ENCODE results near the gene ISL2. TPM values are rescaled to one million over a fixed set of nuclear protein-coding genes. Genes with fewer than 3 reads are reported as not detected.
A peak's percentile ranks its signal among the peaks of the same experiment; 100 is the strongest.

ISL2 gene
- 2.8 and 6.2 TPM in 2 replicates for total RNA-seq (2014; rRNA removed; shearing (Covaris generic))
- total RNA-seq (2022) = 11.8 and 12.7 TPM in 2 replicates
- percentile 54 among the genes with signal in this experiment for Bru-seq, nascent RNA
- BruChase-seq, experiment 1, labeled RNA remaining after a 6-hour chase = percentile 55 among the genes with signal in this experiment
- BruChase-seq, experiment 2, labeled RNA remaining after a 2-hour chase = percentile 58 among the genes with signal in this experiment
- long read RNA-seq, transcript ISL2-201 (6 exons, 1,881 nt) = major isoform, 12 of 33 reads
- long read RNA-seq, partial matches to known transcripts = 8 of 33 reads
- long read RNA-seq, other reads (novel, unspliced or antisense) = 13 of 33 reads

- no peak for TF ChIP-seq CTCF (conservative IDR thresholded peaks at IDR 0.05; ENCODE audit: low read length)
- TF ChIP-seq EZH2phosphoT487 (IDR thresholded peaks at IDR 0.05; ENCODE audit: borderline replicate concordance, low read depth, low read length) = no peak
- BruUV-seq (replicated peaks) = no TSS peak
- no peaks in the 10 kb centered on the region for H3K9me3 ChIP-seq (ENCODE audit: low read length)
- H3K27ac ChIP-seq (ENCODE audit: low read depth, low read length, poor library complexity, severe bottlenecking) = peak within 1 kb of the TSS; percentile 65
- CTCF ChIA-PET (ENCODE audit: unreplicated experiment) = interaction anchor here (0.6 to 0.9 kb wide), 2 partner anchors 18 to 191 kb away, joined by 3 to 7 read pairs; no protein-coding TSS in a partner anchor
- peaks cover 39% of the 10 kb centered on the region for H3K4me1 ChIP-seq (ENCODE audit: insufficient read depth, low read length, poor library complexity, severe bottlenecking)
- peak within 1 kb of the TSS; percentile 95 for H3K4me2 ChIP-seq (ENCODE audit: low read length)
- no peaks in the 10 kb centered on the region for H3K9me2 ChIP-seq (ENCODE audit: insufficient read depth, low read length)
- H3K4me3 ChIP-seq (ENCODE audit: low read depth, low read length, poor library complexity, severe bottlenecking) = peak within 1 kb of the TSS; percentile 77
- POLR2A ChIA-PET = interaction anchor here (0.6 to 1.7 kb wide), 13 partner anchors 9 to 1213 kb away, joined by 3 to 11 read pairs (median 5); partner anchors contain the start of gene ETFA
- H3K79me2 ChIP-seq (ENCODE audit: insufficient read depth, low read depth, low read length) = peaks cover 10% of the 10 kb centered on the region; the same call in 1 of the 2 replicates
- peaks cover 5% of the 10 kb centered on the region; the same call in 1 of the 2 replicates for H4K20me1 ChIP-seq (ENCODE audit: insufficient read depth, low read length)
- H3K36me3 ChIP-seq (ENCODE audit: insufficient read depth, low read length) = peaks cover 9% of the 10 kb centered on the region
- peak; percentile 96 for DNase-seq (ENCODE audit: low spot score)
- H2AFZ ChIP-seq (ENCODE audit: low read length) = peak within 1 kb of the TSS; percentile 89
- intact Hi-C loops (cut with micrococcal nuclease; ENCODE audit: unreplicated experiment) = loop anchor here (1.0 kb wide), 1 partner anchor 25 kb away; the partner anchor contains the start of gene ETFA
Observed at GRCh38 chr15:76336254-76337058, at the start of gene ISL2. ISL2 (plus strand) TSS chr15:76336773; CDS start chr15:76336884, 111 bp downstream.

- H3K4me3 ChIP-seq (ENCODE audit: low read depth, low read length, poor library complexity, severe bottlenecking) = no peak overlapping the region
- no peaks in the 10 kb centered on the region for H3K9me2 ChIP-seq (ENCODE audit: insufficient read depth, low read length)
- no peak for TF ChIP-seq CTCF (conservative IDR thresholded peaks at IDR 0.05; ENCODE audit: low read length)
- TF ChIP-seq EZH2phosphoT487 (IDR thresholded peaks at IDR 0.05; ENCODE audit: borderline replicate concordance, low read depth, low read length) = no peak
- no peaks in the 10 kb centered on the region for H3K9me3 ChIP-seq (ENCODE audit: low read length)
- peaks cover 62% of the 10 kb centered on the region for H3K36me3 ChIP-seq (ENCODE audit: insufficient read depth, low read length)
- no peak for DNase-seq (ENCODE audit: low spot score)
- H3K4me1 ChIP-seq (ENCODE audit: insufficient read depth, low read length, poor library complexity, severe bottlenecking) = peaks cover 3% of the 10 kb centered on the region
- H3K4me2 ChIP-seq (ENCODE audit: low read length) = no peak overlapping the region
- no peak overlapping the region for H3K27ac ChIP-seq (ENCODE audit: low read depth, low read length, poor library complexity, severe bottlenecking)
- BruUV-seq (replicated peaks) = no TSS peak
- intact Hi-C loops (cut with micrococcal nuclease; ENCODE audit: unreplicated experiment) = no loop called here
- ChIA-PET CTCF (ENCODE audit: unreplicated experiment) (interaction anchor here (1.1 kb wide), 1 partner anchor 20 kb away, joined by 3 read pairs; no protein-coding TSS in a partner anchor), POLR2A (interaction anchor here (0.6 to 2.9 kb wide), 2 partner anchors 17 to 551 kb away, joined by 3 to 16 read pairs; no protein-coding TSS in a partner anchor)
- H4K20me1 ChIP-seq (ENCODE audit: insufficient read depth, low read length) = no peaks in the 10 kb centered on the region
- no peak overlapping the region for H2AFZ ChIP-seq (ENCODE audit: low read length)
- peaks cover 12% of the 10 kb centered on the region; the same call in 1 of the 2 replicates for H3K79me2 ChIP-seq (ENCODE audit: insufficient read depth, low read depth, low read length)
Observed at GRCh38 chr15:76289582-76289981, 47.0 kb upstream of the ISL2 start.

Measured in OCI-LY7 (cell line).